ENCODE results near the gene SPPL3. TPM values are rescaled to one million over a fixed set of nuclear protein-coding genes. Genes with fewer than 3 reads are reported as not detected.

The SPPL3 gene
- polyA plus RNA-seq, 1 experiment, result 13.2 TPM

DNA sequence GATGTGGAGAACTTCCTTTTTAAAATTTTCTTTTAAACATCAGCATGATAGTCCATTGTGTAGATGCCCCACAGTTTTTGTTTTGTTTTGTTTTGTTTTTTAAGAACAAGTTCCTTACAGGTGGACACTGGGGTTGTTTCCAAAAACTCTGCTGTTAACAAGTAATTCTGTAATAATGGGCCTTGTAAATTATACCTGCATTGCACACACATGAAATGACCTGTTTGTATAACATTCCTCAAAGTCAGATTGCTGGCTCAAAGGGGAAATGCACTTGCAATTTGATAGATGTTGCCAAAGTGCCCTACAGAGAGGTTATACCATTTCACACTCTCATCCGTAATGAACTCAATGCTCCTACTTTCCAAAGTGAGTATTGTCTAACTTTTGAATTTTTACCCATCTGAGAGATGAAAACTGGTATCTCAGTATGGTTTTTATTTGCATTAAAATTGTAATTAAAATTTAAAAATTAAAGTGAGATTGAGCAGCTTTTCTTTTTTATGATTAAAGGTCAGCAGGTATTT is 89.2 kb downstream of the SPPL3 start:
- DNase-seq (ENCODE audit: low read depth), result no peak
- ChIA-PET CTCF (no interaction called here), POLR2A (no interaction called here)
- H3K36me3 ChIP-seq (ENCODE audit: control insufficient read depth, insufficient read depth, low read length), result no peaks in the 10 kb centered on the region
- no peak for TF ChIP-seq CTCF (IDR thresholded peaks at IDR 0.05; ENCODE audit: insufficient read depth, low read depth, low read length)
- no peak overlapping the region for H3K4me3 ChIP-seq (ENCODE audit: low read depth, low read length)
- H3K27me3 ChIP-seq (ENCODE audit: control insufficient read depth, insufficient read depth, low read length), result no peaks in the 10 kb centered on the region

GRCh38 chr12:120814203-120814902 is 89.8 kb downstream of the SPPL3 start:
- POLR2A ChIA-PET, result no interaction called here
- CTCF ChIA-PET, result no interaction called here
- no peaks in the 10 kb centered on the region for H3K36me3 ChIP-seq (ENCODE audit: control insufficient read depth, insufficient read depth, low read length)
- DNase-seq (ENCODE audit: low read depth), result no peak
- no peak overlapping the region for H3K4me3 ChIP-seq (ENCODE audit: low read depth, low read length)
- H3K27me3 ChIP-seq (ENCODE audit: control insufficient read depth, insufficient read depth, low read length), result no peaks in the 10 kb centered on the region
- no peak for TF ChIP-seq CTCF (IDR thresholded peaks at IDR 0.05; ENCODE audit: insufficient read depth, low read depth, low read length)

- no peak for TF ChIP-seq CTCF (IDR thresholded peaks at IDR 0.05; ENCODE audit: insufficient read depth, low read depth, low read length)
- Histone ChIP-seq H3K27me3 (ENCODE audit: control insufficient read depth, insufficient read depth, low read length) (no peaks in the 10 kb centered on the region), H3K36me3 (ENCODE audit: control insufficient read depth, insufficient read depth, low read length) (no peaks in the 10 kb centered on the region), H3K4me3 (ENCODE audit: low read depth, low read length) (no peak overlapping the region)
- DNase-seq (ENCODE audit: low read depth), result no peak
- CTCF ChIA-PET, result no interaction called here
- POLR2A ChIA-PET, result no interaction called here
These were observed 90.5 kb downstream of the SPPL3 start for GRCh38 chr12:120813588-120814153.

GRCh38 chr12:120810021-120810420 is 94.1 kb downstream of the SPPL3 start:
- POLR2A ChIA-PET, result no interaction called here
- no peak for TF ChIP-seq CTCF (IDR thresholded peaks at IDR 0.05; ENCODE audit: insufficient read depth, low read depth, low read length)
- Histone ChIP-seq H3K4me3 (ENCODE audit: low read depth, low read length) (no peak overlapping the region), H3K36me3 (ENCODE audit: control insufficient read depth, insufficient read depth, low read length) (no peaks in the 10 kb centered on the region), H3K27me3 (ENCODE audit: control insufficient read depth, insufficient read depth, low read length) (no peaks in the 10 kb centered on the region)
- DNase-seq (ENCODE audit: low read depth), result no peak
- CTCF ChIA-PET, result interaction anchor here (1.1 kb wide), 1 partner anchor 9 kb away, joined by 3 read pairs; no protein-coding TSS in a partner anchor

DNA sequence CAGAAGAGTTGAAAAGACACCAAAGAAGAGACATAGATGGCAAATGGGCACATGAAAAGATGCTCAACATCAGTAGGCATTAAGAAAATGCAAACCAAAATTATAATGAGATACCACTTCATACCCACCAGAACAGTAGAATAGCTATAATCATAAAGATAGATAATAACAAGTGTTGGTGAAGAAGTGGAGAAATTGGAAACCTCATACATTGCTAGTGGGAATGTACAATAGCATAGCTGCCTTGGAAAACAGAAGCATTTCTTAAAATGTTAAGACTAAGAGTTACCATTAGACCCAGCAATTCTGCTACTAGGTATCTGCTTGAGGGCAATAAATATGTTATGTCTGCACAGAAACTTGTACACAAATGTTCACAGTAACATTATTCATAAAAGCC is 99.7 kb downstream of the SPPL3 start:
- no peak for TF ChIP-seq CTCF (IDR thresholded peaks at IDR 0.05; ENCODE audit: insufficient read depth, low read depth, low read length)
- CTCF ChIA-PET, result no interaction called here

More for the DNA sequence above, 99.7 kb downstream of the SPPL3 start:
- Histone ChIP-seq H3K4me3 (ENCODE audit: low read depth, low read length) (no peak overlapping the region), H3K27me3 (ENCODE audit: control insufficient read depth, insufficient read depth, low read length) (no peaks in the 10 kb centered on the region), H3K36me3 (ENCODE audit: control insufficient read depth, insufficient read depth, low read length) (no peaks in the 10 kb centered on the region)
- no peak for DNase-seq (ENCODE audit: low read depth)
- POLR2A ChIA-PET, result no interaction called here

All from BJ (cell line).